GM23248 (cell line): ENCODE data around the gene CGREF1.

ENCODE experiments used
- EZH2 ChIP-seq: fragments of 200-600 bp; sonication (generic); IDR thresholded peaks from 2 replicates; pipeline ENCODE4 v1.6.1; 2018; ENCODE audit warnings: antibody characterized with exemption, mild to moderate bottlenecking; ENCODE audit not compliant: insufficient read depth, poor library complexity, severe bottlenecking
- EZH2phosphoT487 ChIP-seq: fragments of 200-600 bp; sonication (generic); IDR thresholded peaks from 2 replicates; pipeline ENCODE4 v1.6.1; 2018; ENCODE audit warnings: antibody characterized with exemption, moderate library complexity, mild to moderate bottlenecking, low read depth; ENCODE audit not compliant: insufficient read depth

- TF ChIP-seq EZH2 (no peak), EZH2phosphoT487 (no peak)
Measured at GRCh38 chr2:27150639-27151230, 31.8 kb upstream of the CGREF1 start.
